Choroid plexus epithelial cell (primary cell): ENCODE results near the gene GABRQ.
A peak's percentile ranks its signal among the peaks of the same experiment; 100 is the strongest.

ENCODE experiments used
- DNase-seq: peaks from one replicate; pipeline ENCODE4 v3.0.0-alpha.2; 2010; ENCODE audit warnings: low read depth
- H3K4me3 ChIP-seq: 2 replicates; pipeline ENCODE4 v1.5.1; 2011; ENCODE audit warnings: low read depth, mild to moderate bottlenecking, control low read depth, low read length, moderate library complexity
- CTCF ChIP-seq: conservative IDR thresholded peaks from 2 replicates; pipeline ENCODE4 v1.5.1; 2011; ENCODE audit warnings: low read depth, mild to moderate bottlenecking, control low read depth, inconsistent platforms, low read length, moderate library complexity

The GABRQ gene

GRCh38 chrX:152641996-152642395 is 4.3 kb downstream of the GABRQ start:
- H3K4me3 ChIP-seq, result no peak overlapping the region
- peak; percentile 23 for DNase-seq
- peak; percentile 35 for TF ChIP-seq CTCF

GRCh38 chrX:152642931-152643564 is 5.4 kb downstream of the GABRQ start:
- DNase-seq, result no peak
- no peak for TF ChIP-seq CTCF
- H3K4me3 ChIP-seq, result no peak overlapping the region

- no peak for DNase-seq
- no peak overlapping the region for H3K4me3 ChIP-seq
- TF ChIP-seq CTCF, result no peak
Observed at GRCh38 chrX:152646961-152647360, 9.3 kb downstream of the GABRQ start.

GRCh38 chrX:152647978-152648377 is 10.3 kb downstream of the GABRQ start:
- DNase-seq, result no peak
- TF ChIP-seq CTCF, result no peak

GRCh38 chrX:152652060-152652459 is 14.4 kb downstream of the GABRQ start:
- no peak for DNase-seq
- TF ChIP-seq CTCF, result no peak
- H3K4me3 ChIP-seq, result no peak overlapping the region

More at GRCh38 chrX:152647978-152648377, 10.3 kb downstream of the GABRQ start:
- no peak overlapping the region for H3K4me3 ChIP-seq

GRCh38 chrX:152652467-152652866 is 14.8 kb downstream of the GABRQ start:
- no peak for DNase-seq
- no peak overlapping the region for H3K4me3 ChIP-seq
- TF ChIP-seq CTCF, result no peak

- DNase-seq, result no peak
- no peak overlapping the region for H3K4me3 ChIP-seq
- TF ChIP-seq CTCF, result no peak
Observed at GRCh38 chrX:152656087-152656486, 18.4 kb downstream of the GABRQ start.
